Activated T-cell treated with anti-CD3 and anti-CD28 coated beads for 4 hours (primary cell): ENCODE results near the gene ATP2A2.
"Not testable (repeated sequence)": the region's sequence is repeated elsewhere in the genome, so short reads cannot be mapped to it uniquely, and the experiment has no call there.

Source experiments
- DNase-seq: peaks from one replicate; pipeline ENCODE4 v3.0.0-alpha.2; 2020

The ATP2A2 gene

GRCh38 chr12:110301065-110301806 lies 20.2 kb downstream of the ATP2A2 start:
- no peak for DNase-seq

- DNase-seq: no peak
Measured at GRCh38 chr12:110304061-110304551, 23.1 kb downstream of the ATP2A2 start.

DNA sequence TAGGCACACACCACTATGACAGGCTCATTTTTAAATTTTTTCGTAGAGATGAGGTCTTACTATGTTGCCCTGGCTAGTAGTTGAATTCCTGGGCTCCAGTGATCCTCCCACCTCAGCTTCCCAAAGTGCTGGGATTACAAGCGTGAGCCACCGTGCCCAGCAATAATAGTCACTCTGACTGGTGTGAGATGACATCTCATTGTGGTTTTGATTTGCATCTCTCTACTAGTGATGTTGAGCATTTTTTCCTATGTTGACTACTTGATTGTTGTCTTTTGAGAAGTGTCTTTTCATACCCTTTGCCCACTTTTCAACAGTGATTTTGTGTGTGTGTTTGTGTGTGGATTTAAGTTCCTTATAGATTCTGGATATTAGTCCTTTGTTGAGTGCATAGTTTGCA lies 26.3 kb downstream of the ATP2A2 start:
- no peak for DNase-seq

GRCh38 chr12:110310763-110311162 lies 29.7 kb downstream of the ATP2A2 start:
- DNase-seq: no peak

DNA sequence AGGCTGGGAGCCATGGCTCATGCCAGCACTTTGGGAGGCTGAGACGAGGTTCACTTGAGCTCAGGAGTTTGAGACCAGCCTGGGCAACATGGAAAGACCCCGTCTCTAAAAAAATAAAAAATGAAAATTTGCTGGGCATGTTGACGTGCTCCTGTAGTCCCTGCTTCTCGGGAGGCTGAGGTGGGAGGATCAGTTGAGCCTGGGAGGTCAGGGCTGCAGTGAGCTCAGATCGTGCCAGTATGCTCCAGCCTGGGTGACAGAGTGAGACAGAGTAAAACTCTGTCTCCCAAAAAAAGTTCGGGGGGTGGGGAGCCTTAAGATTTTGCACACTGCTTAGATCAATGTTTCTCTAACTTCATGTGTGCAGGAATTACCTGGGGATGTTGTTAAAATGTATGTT lies 30.9 kb downstream of the ATP2A2 start:
- no peak for DNase-seq

- no peak for DNase-seq
Measured at GRCh38 chr12:110312581-110313360, 31.7 kb downstream of the ATP2A2 start.

DNA sequence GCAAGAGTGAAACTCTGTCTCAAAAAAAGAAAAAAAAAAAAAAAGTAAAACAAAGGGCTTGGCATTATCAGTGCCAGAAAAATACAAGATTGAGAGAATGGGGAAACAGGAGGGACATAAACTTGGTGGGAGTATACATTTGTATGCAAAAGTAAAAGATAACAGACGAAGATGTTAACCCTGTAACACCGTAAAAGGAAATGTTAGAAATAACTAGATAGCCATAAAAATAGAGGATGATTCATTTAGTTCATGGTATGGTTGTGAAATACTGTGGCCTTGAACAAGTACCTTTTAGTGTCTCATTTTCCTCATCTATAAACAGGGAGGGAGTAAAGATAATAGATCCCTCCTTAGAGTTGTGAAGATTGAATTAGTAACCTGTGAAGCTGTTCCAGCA lies 33.3 kb downstream of the ATP2A2 start:
- DNase-seq: no peak

DNA sequence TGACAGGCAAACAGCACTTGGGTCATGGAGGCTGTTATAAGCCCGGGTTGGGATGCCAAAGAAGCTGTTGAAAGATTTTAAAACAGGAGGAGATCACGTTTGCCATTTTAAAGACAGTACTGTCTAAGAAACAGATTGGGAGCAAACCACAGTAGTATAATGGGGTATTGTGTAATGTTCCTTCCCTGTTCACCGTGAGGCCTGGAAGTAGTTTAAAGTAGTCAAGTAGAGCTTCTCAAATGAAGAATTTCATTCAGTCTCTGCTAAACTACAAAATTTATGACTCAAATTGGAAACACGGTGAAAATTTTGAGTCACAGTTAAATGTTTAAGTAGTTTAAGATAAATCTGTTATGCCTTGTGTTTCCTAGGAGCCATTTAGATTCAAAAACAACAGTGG lies 35.8 kb downstream of the ATP2A2 start:
- DNase-seq: no peak

- no peak for DNase-seq
Measured at GRCh38 chr12:110317911-110318310, 36.9 kb downstream of the ATP2A2 start.

DNA sequence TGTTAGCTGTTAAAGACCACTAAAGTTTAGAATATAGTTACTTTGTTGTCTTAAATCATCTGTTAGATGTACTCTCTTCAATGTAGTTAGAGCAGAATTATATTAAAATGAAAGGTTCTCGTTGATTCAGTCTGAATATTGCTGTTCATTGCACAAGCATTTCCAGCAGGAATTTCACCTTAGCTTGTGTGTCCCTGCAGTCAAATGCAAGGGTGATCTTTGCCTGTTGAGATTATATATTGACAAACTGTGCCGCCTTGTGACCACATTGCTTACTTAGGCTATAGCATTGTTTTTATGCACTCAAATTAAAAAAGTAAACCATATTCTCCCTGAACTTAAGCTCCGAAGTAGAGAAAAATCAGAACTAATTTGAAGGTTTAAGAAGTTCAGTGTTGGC lies 39.5 kb downstream of the ATP2A2 start:
- DNase-seq: no peak

- DNase-seq: no peak
Measured at GRCh38 chr12:110329710-110330109, 48.7 kb downstream of the ATP2A2 start.

GRCh38 chr12:110330124-110330523 lies 49.1 kb downstream of the ATP2A2 start:
- no peak for DNase-seq

- DNase-seq: no peak
Measured at GRCh38 chr12:110330544-110330943, 49.5 kb downstream of the ATP2A2 start.

DNA sequence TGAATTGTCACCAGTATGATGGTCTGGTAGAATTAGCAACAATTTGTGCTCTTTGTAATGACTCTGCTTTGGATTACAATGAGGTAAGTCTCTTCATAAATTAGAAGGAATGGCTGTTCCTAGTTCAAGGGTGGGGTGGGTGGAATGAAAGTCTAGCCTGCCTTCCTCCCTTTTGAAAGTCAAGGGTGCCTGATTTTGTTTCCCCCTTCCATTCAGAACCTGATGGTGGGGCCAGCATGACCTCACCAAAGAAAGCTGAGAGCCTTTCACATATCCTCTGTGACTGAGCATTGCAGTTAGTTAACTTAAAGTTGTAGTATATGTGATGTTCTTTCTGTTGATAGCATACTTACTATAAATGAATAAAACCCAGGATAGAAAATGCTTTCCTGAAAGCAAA lies 52.2 kb downstream of the ATP2A2 start:
- DNase-seq: no peak

DNA sequence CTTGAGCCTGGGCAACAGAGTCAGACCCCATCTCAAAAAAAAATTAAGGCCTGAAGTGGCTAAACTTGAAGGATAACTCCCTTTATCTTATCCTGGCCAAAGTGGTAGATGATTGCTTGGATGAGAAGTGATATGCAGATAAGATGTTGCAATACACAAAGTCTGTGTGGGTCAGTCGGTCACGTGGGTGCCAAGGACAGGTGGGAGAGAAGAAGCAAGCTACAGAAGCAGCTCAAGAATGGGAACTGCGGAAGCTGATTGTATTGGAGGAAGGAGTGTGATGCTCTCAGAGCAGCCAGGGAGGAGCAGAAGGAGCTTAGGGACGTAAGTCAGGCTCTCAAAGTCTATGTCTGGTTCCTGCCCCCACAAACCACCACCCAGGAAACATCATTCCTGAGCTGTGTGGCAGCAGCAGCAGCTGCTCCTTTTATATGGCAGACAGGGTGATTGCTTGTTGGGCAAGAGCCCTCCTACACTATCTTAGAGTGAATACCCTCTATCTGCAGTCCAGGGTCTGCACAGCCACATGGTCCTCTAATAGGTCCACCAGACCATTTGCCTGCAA lies 54.5 kb downstream of the ATP2A2 start:
- DNase-seq: no peak

DNA sequence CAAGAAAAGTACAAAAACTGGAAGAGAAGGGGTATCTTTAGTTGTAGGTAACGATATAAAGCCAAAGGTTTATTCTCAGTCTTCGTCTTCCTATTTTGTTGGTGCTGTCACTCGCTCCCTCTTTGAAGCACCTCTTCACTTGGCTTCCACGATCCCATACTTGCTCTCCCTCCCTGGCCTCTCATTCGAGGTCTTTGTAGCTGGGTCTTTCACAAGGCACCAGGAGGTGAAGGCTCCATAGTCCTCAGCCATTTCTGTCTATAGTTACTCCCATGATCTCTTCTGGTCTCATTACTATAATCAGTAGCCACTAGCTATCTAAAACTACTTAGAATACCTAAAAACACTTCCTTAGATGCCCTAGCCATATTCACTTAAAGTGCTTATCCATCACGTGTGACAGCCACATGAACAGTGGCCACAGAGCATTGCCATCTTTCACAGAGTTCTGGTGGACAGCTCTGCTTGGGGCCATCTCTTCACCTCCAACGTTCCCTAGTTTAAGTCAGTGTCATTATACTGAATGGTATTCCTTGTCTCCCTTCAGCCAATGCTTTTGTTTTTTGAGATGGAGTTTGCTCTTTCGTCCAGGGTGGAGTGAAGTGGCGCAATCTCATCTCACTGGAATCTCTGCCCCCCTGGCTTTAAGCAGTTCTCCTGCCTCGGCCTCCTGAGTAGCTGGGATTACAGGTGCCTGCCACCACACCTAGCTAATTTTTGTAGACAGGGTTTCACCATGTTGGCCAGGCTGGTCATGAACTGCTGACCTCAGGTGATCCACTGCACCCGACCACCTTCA lies 57.1 kb downstream of the ATP2A2 start:
- no peak for DNase-seq

DNA sequence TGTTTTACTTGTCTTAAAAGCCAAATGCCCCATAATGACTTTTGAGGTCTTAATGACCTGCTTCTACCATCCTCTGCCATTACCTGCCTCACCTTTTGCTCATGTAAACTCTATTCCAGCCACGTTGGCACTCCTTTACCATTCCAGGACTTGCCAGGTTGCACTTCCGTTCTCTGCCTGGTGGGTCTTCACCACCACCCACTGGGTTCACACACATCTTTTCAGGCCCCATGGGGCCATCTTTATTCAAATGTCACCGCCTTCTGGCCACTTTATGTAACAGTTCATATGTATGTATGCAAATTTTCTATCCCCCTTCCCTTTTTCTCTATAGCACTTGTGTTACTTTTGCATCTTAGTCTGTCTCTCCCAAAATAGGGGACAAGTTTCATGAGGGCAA lies 57.7 kb downstream of the ATP2A2 start:
- DNase-seq: no peak

DNA sequence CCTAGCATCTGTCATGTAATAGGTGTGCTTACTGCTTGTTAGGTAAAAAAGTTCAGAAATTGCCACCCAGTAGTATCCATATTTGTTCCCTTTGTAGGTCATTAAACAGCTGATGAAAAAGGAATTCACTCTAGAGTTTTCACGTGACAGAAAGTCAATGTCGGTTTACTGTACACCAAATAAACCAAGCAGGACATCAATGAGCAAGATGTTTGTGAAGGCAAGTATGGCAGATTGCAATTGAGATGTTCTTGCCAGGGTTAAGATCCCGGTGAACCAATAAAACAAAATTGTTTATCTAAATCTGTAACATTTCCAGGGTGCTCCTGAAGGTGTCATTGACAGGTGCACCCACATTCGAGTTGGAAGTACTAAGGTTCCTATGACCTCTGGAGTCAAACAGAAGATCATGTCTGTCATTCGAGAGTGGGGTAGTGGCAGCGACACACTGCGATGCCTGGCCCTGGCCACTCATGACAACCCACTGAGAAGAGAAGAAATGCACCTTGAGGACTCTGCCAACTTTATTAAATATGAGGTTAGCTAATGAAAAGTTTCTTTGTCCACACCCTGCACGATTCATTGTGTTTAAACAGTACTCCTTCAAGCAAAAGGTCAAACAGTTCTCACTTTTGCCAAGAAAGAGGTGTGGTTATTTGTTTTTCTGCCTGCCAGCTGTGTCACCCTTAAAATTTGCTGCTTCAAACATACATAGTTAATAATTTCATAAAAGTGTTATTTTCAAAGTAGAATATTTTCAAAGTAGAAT lies 58.3 kb downstream of the ATP2A2 start:
- no peak for DNase-seq

- not testable (repeated sequence) for DNase-seq
Measured at GRCh38 chr12:110340261-110340660, 59.2 kb downstream of the ATP2A2 start.

- DNase-seq: no peak
Measured at GRCh38 chr12:110340706-110341105, 59.7 kb downstream of the ATP2A2 start.

DNA sequence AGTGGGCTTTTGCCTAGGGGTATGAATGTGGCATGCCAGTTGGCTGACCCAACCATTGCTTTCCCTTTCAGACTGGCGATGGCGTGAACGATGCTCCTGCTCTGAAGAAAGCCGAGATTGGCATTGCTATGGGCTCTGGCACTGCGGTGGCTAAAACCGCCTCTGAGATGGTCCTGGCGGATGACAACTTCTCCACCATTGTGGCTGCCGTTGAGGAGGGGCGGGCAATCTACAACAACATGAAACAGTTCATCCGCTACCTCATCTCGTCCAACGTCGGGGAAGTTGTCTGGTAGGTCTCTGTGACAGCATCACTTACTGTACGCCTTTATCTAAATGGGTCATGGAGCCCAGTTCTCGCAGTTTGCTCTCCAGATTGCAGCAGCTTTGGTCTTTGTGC lies 61.1 kb downstream of the ATP2A2 start:
- DNase-seq: no peak

GRCh38 chr12:110343114-110343513 lies 62.1 kb downstream of the ATP2A2 start:
- DNase-seq: no peak
